HCT116 (cell line): ENCODE measurements around the gene KIRREL3. TPM values are rescaled to one million over a fixed set of nuclear protein-coding genes. Genes with fewer than 3 reads are reported as not detected.

Experiments
- ATAC-seq: fragments of 200-7000 bp; cut with Tn5 transposase; 2 replicates; pipeline ENCODE4 v1.9.1; 2020; ENCODE audit warnings: mild to moderate bottlenecking, moderate library complexity
- BruUV-seq: library from RNA; stranded (reverse); fragments of 400-500 nt; replicated peaks from 2 replicates; lab custom pipeline; 2021; lab: Mats Ljungman, UMichigan
- CTCF ChIA-PET: fragments of 300-600 bp; sonication (Branson Sonifier 250); formaldehyde crosslinking; loops from one replicate; lab custom pipeline; 2021; ENCODE audit warnings: antibody characterized with exemption; lab: Charles Lee
- POLR2A ChIA-PET: fragments of 300-600, 350-600 bp; sonication (Branson Sonifier 250); formaldehyde crosslinking; loops from one replicate; lab custom pipeline; 2021; ENCODE audit warnings: antibody characterized with exemption; lab: Charles Lee
- RAD21 ChIA-PET, 2 experiments: fragments of 300-600 bp; sonication (Branson Sonifier 250); formaldehyde crosslinking; loops; one replicate each; lab custom pipeline; 2023; ENCODE audit warnings: low total read pairs in 2 of 2; ENCODE audit not compliant: uncharacterized antibody in 2 of 2, unreplicated experiment in 2 of 2, low non-redundant PET in 1 of 2; lab: Charles Lee
- DNase-seq: peaks from one replicate; pipeline ENCODE4 v3.0.0-alpha.2; 2010; ENCODE audit warnings: low read depth, low spot score
- H2AFZ ChIP-seq: fragments of 200-600 bp; shearing (Covaris generic), sonication (generic); 2 replicates; pipeline ENCODE4 v1.6.1; 2017; ENCODE audit warnings: low read depth, mixed run types, mixed read lengths, antibody characterized with exemption, low read length; ENCODE audit not compliant: poor library complexity, severe bottlenecking
- H3K27ac ChIP-seq: 2 replicates; pipeline ENCODE4 v1.5.1; 2012; ENCODE audit warnings: low read depth, low read length
- H3K27me3 ChIP-seq: fragments of 200-600 bp; sonication (generic); 2 replicates; pipeline ENCODE4 v1.6.1; 2016; ENCODE audit warnings: mixed run types, low read length, mixed read lengths; ENCODE audit not compliant: insufficient read depth
- H3K36me3 ChIP-seq, 2 experiments: fragments of 200-500 bp in 1 of 2; fragments of 200-600 bp in 1 of 2; sonication (Bioruptor generic) in 1 of 2; sonication (generic) in 1 of 2; 2 replicates each; pipeline versions ENCODE4 v1.5.1 to v1.6.1; 2014 to 2016; ENCODE audit warnings: low read length in 2 of 2, inconsistent platforms in 1 of 2, mixed read lengths in 1 of 2, mixed run types in 1 of 2; ENCODE audit not compliant: insufficient read depth in 2 of 2, control insufficient read depth in 1 of 2
- H3K4me1 ChIP-seq, 2 experiments: fragments of 200-600 bp in 1 of 2; sonication (generic) in 1 of 2; 2 replicates each; pipeline versions ENCODE4 v1.5.1 to v1.6.1; 2012 to 2017; ENCODE audit warnings: low read length in 2 of 2, inconsistent platforms in 1 of 2, mild to moderate bottlenecking in 1 of 2, mixed read lengths in 1 of 2, mixed run types in 1 of 2, moderate library complexity in 1 of 2; ENCODE audit not compliant: insufficient read depth in 2 of 2, control insufficient read depth in 1 of 2
- H3K4me2 ChIP-seq: fragments of 200-600 bp; sonication (generic); 2 replicates; pipeline ENCODE4 v1.6.1; 2017; ENCODE audit warnings: mixed run types, low read length, mixed read lengths
- H3K4me3 ChIP-seq, 2 experiments: fragments of 200-600 bp in 1 of 2; sonication (generic) in 1 of 2; replicated peaks in 1 of 2; 2 replicates each; pipeline ENCODE4 v1.5.1; 2011 to 2016; ENCODE audit warnings: low read length in 2 of 2, control low read depth in 1 of 2, low read depth in 1 of 2, mild to moderate bottlenecking in 1 of 2, mixed read lengths in 1 of 2, mixed run types in 1 of 2
- H3K79me2 ChIP-seq: fragments of 200-600 bp; sonication (generic); 2 replicates; pipeline ENCODE4 v1.6.1; 2017; ENCODE audit warnings: mild to moderate bottlenecking, mixed run types, low read length, moderate library complexity, mixed read lengths; ENCODE audit not compliant: insufficient read depth
- H3K9ac ChIP-seq: fragments of 200-600 bp; sonication (generic); 2 replicates; pipeline ENCODE4 v1.6.1; 2016; ENCODE audit warnings: low read length, mixed read lengths
- H3K9me2 ChIP-seq: fragments of 200-600 bp; sonication (generic), shearing (Covaris generic); 2 replicates; pipeline ENCODE4 v1.6.1; 2017; ENCODE audit warnings: mixed run types, mild to moderate bottlenecking, moderate library complexity; ENCODE audit not compliant: insufficient read depth
- H3K9me3 ChIP-seq, 2 experiments: fragments of 200-500 bp in 1 of 2; fragments of 200-600 bp in 1 of 2; sonication (Bioruptor generic) in 1 of 2; sonication (generic) in 1 of 2; 2 replicates each; pipeline ENCODE4 v1.6.1; 2014 to 2017; ENCODE audit warnings: low read length in 2 of 2, mixed read lengths in 2 of 2, inconsistent platforms in 1 of 2, low read depth in 1 of 2, mild to moderate bottlenecking in 1 of 2, mixed run types in 1 of 2, moderate library complexity in 1 of 2; ENCODE audit not compliant: control insufficient read depth in 1 of 2, insufficient read depth in 1 of 2
- H4K20me1 ChIP-seq: fragments of 200-600 bp; sonication (generic), shearing (Covaris generic); 2 replicates; pipeline ENCODE4 v1.6.1; 2017; ENCODE audit warnings: mixed run types, mild to moderate bottlenecking, moderate library complexity; ENCODE audit not compliant: insufficient read depth
- CBX3 ChIP-seq: IDR thresholded peaks from 2 replicates; pipeline ENCODE4 v1.6.1; 2012; ENCODE audit warnings: low read depth
- CEBPB ChIP-seq: IDR thresholded peaks from 2 replicates; pipeline ENCODE4 v1.6.1; 2012; ENCODE audit warnings: low read depth
- CTCF ChIP-seq, 3 experiments: fragments of 200-600 bp in 1 of 3; sonication (generic) in 1 of 3; IDR thresholded peaks in 2 of 3; conservative IDR thresholded peaks in 1 of 3; 2 replicates each; pipeline ENCODE4 v1.5.1; 2012 to 2017; ENCODE audit warnings: low read depth in 2 of 3, low read length in 2 of 3, antibody characterized with exemption in 1 of 3, borderline replicate concordance in 1 of 3, control low read depth in 1 of 3, mild to moderate bottlenecking in 1 of 3, mixed read lengths in 1 of 3, mixed run types in 1 of 3, moderate library complexity in 1 of 3; ENCODE audit not compliant: insufficient read depth in 1 of 3
- ELF1 ChIP-seq: IDR thresholded peaks from 2 replicates; pipeline ENCODE4 v1.6.1; 2012; ENCODE audit warnings: low read depth, borderline replicate concordance
- EZH2phosphoT487 ChIP-seq: fragments of 200-600 bp; IDR thresholded peaks from 2 replicates; pipeline ENCODE4 v1.6.1; 2018; ENCODE audit warnings: antibody characterized with exemption, borderline replicate concordance
- POLR2A ChIP-seq: IDR thresholded peaks from 2 replicates; pipeline ENCODE4 v1.7.0; 2011; ENCODE audit warnings: borderline replicate concordance; ENCODE audit not compliant: insufficient read depth, insufficient read length; ENCODE audit errors: extremely low read depth
- RAD21 ChIP-seq: IDR thresholded peaks from 2 replicates; pipeline ENCODE4 v1.6.1; 2012; ENCODE audit warnings: low read depth, mild to moderate bottlenecking
- REST ChIP-seq: IDR thresholded peaks from 2 replicates; pipeline ENCODE4 v1.6.1; 2012; ENCODE audit warnings: low read depth
- SIN3A ChIP-seq: IDR thresholded peaks from 2 replicates; pipeline ENCODE4 v1.6.1; 2012; ENCODE audit warnings: low read depth
- SP1 ChIP-seq: IDR thresholded peaks from 2 replicates; pipeline ENCODE4 v1.6.1; 2012; ENCODE audit warnings: low read depth
- TCF7L2 ChIP-seq: IDR thresholded peaks from 2 replicates; pipeline ENCODE4 v1.7.0; 2011; ENCODE audit warnings: borderline replicate concordance, inconsistent platforms; ENCODE audit not compliant: insufficient read depth, insufficient read length; ENCODE audit errors: extremely low read depth
- ZFX ChIP-seq: fragments of 450-650 bp; IDR thresholded peaks from 2 replicates; pipeline ENCODE4 v1.6.1; 2017
- intact Hi-C: fragments of 100-400 bp; cut with micrococcal nuclease; formaldehyde crosslinking; loops from 2 replicates; pipeline ENCODE4 v1.10.0; 2022
- total RNA-seq: library from RNA; stranded (reverse); gene quantifications from one replicate; pipeline ENCODE4 v1.2.1, GENCODE V29; 2021; ENCODE audit not compliant: unreplicated experiment

KIRREL3 gene
- total RNA-seq, 1 experiment from 2014 or later, result not detected

GRCh38 chr11:127018683-127019279 is 18.2 kb upstream of the KIRREL3 start:
- RAD21 ChIA-PET, result no interaction called here
- Histone ChIP-seq H3K9ac (no peak overlapping the region), H3K4me3 (no peak overlapping the region), H4K20me1 (no peaks in the 10 kb centered on the region), H3K4me1 (no peaks in the 10 kb centered on the region), H3K27me3 (no peaks in the 10 kb centered on the region), H3K9me3 (no peaks in the 10 kb centered on the region), H3K79me2 (no peaks in the 10 kb centered on the region), H3K4me2 (no peak overlapping the region), H3K9me2 (no peaks in the 10 kb centered on the region), H3K27ac (no peak overlapping the region), H3K36me3 (no peaks in the 10 kb centered on the region), H2AFZ (no peak overlapping the region)
- intact Hi-C loops, result no loop called here
- ATAC-seq (no peak), DNase-seq (no peak)
- POLR2A ChIA-PET, result no interaction called here
- no peak for TF ChIP-seq CBX3
- no peak for TF ChIP-seq RAD21
- no peak for TF ChIP-seq REST
- TF ChIP-seq ELF1, result no peak
- no peak for TF ChIP-seq TCF7L2
- TF ChIP-seq ZFX, result no peak
- TF ChIP-seq EZH2phosphoT487, result no peak
- TF ChIP-seq SP1, result no peak
- no peak for TF ChIP-seq CEBPB
- no peak for TF ChIP-seq POLR2A
- no peak for TF ChIP-seq CTCF (IDR thresholded peaks at IDR 0.05 in 2 of 3, conservative IDR thresholded peaks at IDR 0.05 in 1 of 3; ENCODE audit: borderline replicate concordance in 1 of 3, insufficient read depth in 1 of 3, low read depth in 2 of 3, low read length in 2 of 3)
- no peak for TF ChIP-seq SIN3A
- CTCF ChIA-PET, result no interaction called here
- no TSS peak for BruUV-seq
